Uterus (tissue), 2 donors: ENCODE data around the gene NWD2.

ENCODE experiments used
- CTCF ChIP-seq, 4 experiments: fragments of 200-600 bp in 2 of 4; fragments of 450-650 bp in 2 of 4; sonication (generic) in 2 of 4; IDR thresholded peaks; one replicate each; pipeline ENCODE4 v1.5.1; 2016 to 2019; ENCODE audit warnings: antibody characterized with exemption in 4 of 4, mild to moderate bottlenecking in 2 of 4, moderate library complexity in 1 of 4
- POLR2A ChIP-seq, 2 donors: fragments of 450-650 bp; IDR thresholded peaks; one replicate each; pipeline ENCODE4 v1.6.1; 2016; ENCODE audit warnings: antibody characterized with exemption in 2 of 2, mild to moderate bottlenecking in 1 of 2, moderate library complexity in 1 of 2

- no peak for TF ChIP-seq CTCF (IDR thresholded peaks at IDR 0.05)
- no peak for TF ChIP-seq POLR2A (IDR thresholded peaks at IDR 0.05)
Measured at GRCh38 chr4:37429906-37430305, 185.4 kb downstream of the NWD2 start.
